ENCODE measurements around the gene PLCD4.

The PLCD4 gene

GRCh38 chr2:218655751-218656150, 48.1 kb downstream of the PLCD4 start:
- H3K4me1 ChIP-seq, result peaks cover 10 to 38% (median 21%) of the 10 kb centered on the region in 10 experiments
- peaks cover 58 to 76% (median 73%) of the 10 kb centered on the region in 11 experiments for H3K36me3 ChIP-seq
- no peak overlapping the region for H3K27ac ChIP-seq
- no peaks in the 10 kb centered on the region for H3K27me3 ChIP-seq
- TF ChIP-seq Cebpa-rat (IDR thresholded peaks at IDR 0.05), result no peak
- peaks cover 0 to 65% (median 20%) of the 10 kb centered on the region in 11 experiments; a peak in 15 of 22 replicates for H4K20me1 ChIP-seq
- H3K9ac ChIP-seq, result peak overlapping the region in 2 of 11 experiments; percentile 8; a peak in 2 of 22 replicates
- H3K4me2 ChIP-seq, result no peak overlapping the region
- H3K9me3 ChIP-seq (replicated peaks in 1 of 11), result no peaks in the 10 kb centered on the region
- H3K4me3 ChIP-seq, result no peak overlapping the region

GRCh38 chr2:218658671-218659257, 51.1 kb downstream of the PLCD4 start:
- no peak for TF ChIP-seq Cebpa-rat (IDR thresholded peaks at IDR 0.05)
- Histone ChIP-seq H4K20me1 (peaks cover 0 to 45% (median 12%) of the 10 kb centered on the region in 11 experiments; a peak in 12 of 22 replicates), H3K27ac (peak overlapping the region; percentile 25 to 87 (median 81); a peak in 21 of 22 replicates), H3K9ac (peak overlapping the region; percentile 78 to 92 (median 84)), H3K27me3 (no peaks in the 10 kb centered on the region), H3K4me2 (peak overlapping the region; percentile 87 to 98 (median 92)), H3K9me3 (replicated peaks in 1 of 11) (no peaks in the 10 kb centered on the region), H3K36me3 (peaks cover 58 to 76% (median 71%) of the 10 kb centered on the region in 11 experiments), H3K4me1 (peaks cover 10 to 37% (median 24%) of the 10 kb centered on the region in 10 experiments), H3K4me3 (peak overlapping the region; percentile 78 to 98 (median 94))

GRCh38 chr2:218659258-218659987, 51.7 kb downstream of the PLCD4 start, which contains the start of the genes BCS1L and ZNF142:
TSS of gene BCS1L (plus strand) at chr2:218659683. CDS start at chr2:218660988, 1,305 bp downstream.
TSS of gene ZNF142 (minus strand) at chr2:218659623. CDS start at chr2:218656429, 3,194 bp downstream.
- peaks cover 58 to 76% (median 71%) of the 10 kb centered on the region in 11 experiments for H3K36me3 ChIP-seq
- peak within 1 kb of the TSS; percentile 87 to 98 (median 92) for H3K4me2 ChIP-seq
- peaks cover 0 to 44% (median 16%) of the 10 kb centered on the region in 11 experiments; a peak in 11 of 22 replicates for H4K20me1 ChIP-seq
- no peaks in the 10 kb centered on the region for H3K27me3 ChIP-seq
- H3K4me1 ChIP-seq, result peaks cover 10 to 33% (median 22%) of the 10 kb centered on the region in 10 experiments
- H3K27ac ChIP-seq, result peak within 1 kb of the TSS; percentile 25 to 87 (median 81); a peak in 21 of 22 replicates
- TF ChIP-seq Cebpa-rat (IDR thresholded peaks at IDR 0.05), result no peak
- no peaks in the 10 kb centered on the region for H3K9me3 ChIP-seq (replicated peaks in 1 of 11)
- peak within 1 kb of the TSS; percentile 78 to 92 (median 84) for H3K9ac ChIP-seq
- peak within 1 kb of the TSS; percentile 78 to 98 (median 94) for H3K4me3 ChIP-seq

GRCh38 chr2:218659988-218660358, 52.3 kb downstream of the PLCD4 start:
- Histone ChIP-seq H3K4me3 (peak overlapping the region; percentile 78 to 98 (median 94)), H3K9me3 (replicated peaks in 1 of 11) (no peaks in the 10 kb centered on the region), H3K9ac (peak overlapping the region; percentile 78 to 92 (median 84); a peak in 21 of 22 replicates), H3K27ac (peak overlapping the region in 10 of 11 experiments; percentile 18 to 87 (median 82); a peak in 19 of 22 replicates), H4K20me1 (peaks cover 0 to 38% (median 13%) of the 10 kb centered on the region in 11 experiments; a peak in 10 of 22 replicates), H3K36me3 (peaks cover 58 to 76% (median 71%) of the 10 kb centered on the region in 11 experiments), H3K27me3 (no peaks in the 10 kb centered on the region), H3K4me1 (peaks cover 10 to 30% (median 22%) of the 10 kb centered on the region in 10 experiments), H3K4me2 (peak overlapping the region; percentile 87 to 98 (median 92))
- no peak for TF ChIP-seq Cebpa-rat (IDR thresholded peaks at IDR 0.05)

GRCh38 chr2:218662377-218662776, 54.7 kb downstream of the PLCD4 start:
- H3K4me1 ChIP-seq, result peaks cover 10 to 24% (median 22%) of the 10 kb centered on the region in 10 experiments
- H4K20me1 ChIP-seq, result peaks cover 0 to 32% (median 6%) of the 10 kb centered on the region in 11 experiments; a peak in 11 of 22 replicates
- H3K4me3 ChIP-seq, result no peak overlapping the region
- no peaks in the 10 kb centered on the region for H3K9me3 ChIP-seq (replicated peaks in 1 of 11)
- peaks cover 63 to 76% (median 71%) of the 10 kb centered on the region in 11 experiments for H3K36me3 ChIP-seq
- H3K9ac ChIP-seq, result 0 out of 22 replicates have a peak overlapping the region, but pooled peaks of 1 of the 11 experiments have one; percentile 3
- no peak overlapping the region for H3K4me2 ChIP-seq
- no peak overlapping the region for H3K27ac ChIP-seq
- no peaks in the 10 kb centered on the region for H3K27me3 ChIP-seq
- TF ChIP-seq Cebpa-rat (IDR thresholded peaks at IDR 0.05), result no peak

GRCh38 chr2:218662827-218663226, 55.1 kb downstream of the PLCD4 start:
- Histone ChIP-seq H3K4me2 (no peak overlapping the region), H3K4me3 (no peak overlapping the region), H3K27me3 (no peaks in the 10 kb centered on the region), H3K9me3 (replicated peaks in 1 of 11) (no peaks in the 10 kb centered on the region), H3K36me3 (peaks cover 63 to 76% (median 71%) of the 10 kb centered on the region in 11 experiments), H3K9ac (no peak overlapping the region), H3K4me1 (peaks cover 9 to 23% (median 21%) of the 10 kb centered on the region in 10 experiments), H4K20me1 (peaks cover 0 to 32% (median 6%) of the 10 kb centered on the region in 11 experiments; a peak in 11 of 22 replicates), H3K27ac (no peak overlapping the region)
- no peak for TF ChIP-seq Cebpa-rat (IDR thresholded peaks at IDR 0.05)

- Histone ChIP-seq H4K20me1 (peaks cover 0 to 32% (median 6%) of the 10 kb centered on the region in 11 experiments; a peak in 11 of 22 replicates), H3K36me3 (peaks cover 68 to 82% (median 79%) of the 10 kb centered on the region in 11 experiments), H3K4me2 (no peak overlapping the region), H3K9me3 (replicated peaks in 1 of 11) (no peaks in the 10 kb centered on the region), H3K9ac (no peak overlapping the region), H3K27ac (no peak overlapping the region), H3K27me3 (no peaks in the 10 kb centered on the region), H3K4me1 (peaks cover 0 to 15% (median 12%) of the 10 kb centered on the region in 10 experiments; a peak in 16 of 20 replicates), H3K4me3 (no peak overlapping the region)
- TF ChIP-seq Cebpa-rat (IDR thresholded peaks at IDR 0.05), result no peak
These were observed 56.2 kb downstream of the PLCD4 start for GRCh38 chr2:218663901-218664300.

- Histone ChIP-seq H3K4me2 (no peak overlapping the region), H3K36me3 (peaks cover 68 to 89% (median 81%) of the 10 kb centered on the region in 11 experiments), H3K4me3 (no peak overlapping the region), H3K9ac (no peak overlapping the region), H4K20me1 (peaks cover 0 to 32% (median 6%) of the 10 kb centered on the region in 11 experiments; a peak in 11 of 22 replicates), H3K27me3 (no peaks in the 10 kb centered on the region), H3K4me1 (peaks cover 3 to 14% (median 12%) of the 10 kb centered on the region in 10 experiments; a peak in 17 of 20 replicates), H3K27ac (no peak overlapping the region), H3K9me3 (replicated peaks in 1 of 11) (no peaks in the 10 kb centered on the region)
- TF ChIP-seq Cebpa-rat (IDR thresholded peaks at IDR 0.05), result no peak
These were observed 57.0 kb downstream of the PLCD4 start for GRCh38 chr2:218664653-218665052.

Data from BLaER1 treated with 17β-estradiol and CSF1 and Interleukin-3, amounts not matched to agents 10 nM and 100 nM (cell line).